ENCODE results near the gene ZNF785. TPM values are rescaled to one million over a fixed set of nuclear protein-coding genes. Genes with fewer than 3 reads are reported as not detected.
A peak's percentile ranks its signal among the peaks of the same experiment; 100 is the strongest.
"Not testable (repeated sequence)": the region's sequence is repeated elsewhere in the genome, so short reads cannot be mapped to it uniquely, and the experiment has no call there.

ZNF785 gene
- total RNA-seq (2021) (21.4 and 23.2 TPM in 2 replicates), Bru-seq, nascent RNA (percentile 78 among the genes with signal in this experiment), BruChase-seq, experiment 1, labeled RNA remaining after a 2-hour chase (percentile 77 among the genes with signal in this experiment), BruChase-seq, experiment 2, labeled RNA remaining after a 6-hour chase (percentile 88 among the genes with signal in this experiment)
- long read RNA-seq, partial matches to known transcripts = 1 of 9 reads
- long read RNA-seq, other reads (novel, unspliced or antisense) = 7 of 9 reads

GRCh38 chr16:30585400-30586191 is at the start of gene ZNF785:
Gene ZNF785 (minus strand): TSS chr16:30585697. CDS start chr16:30585611, 86 bp downstream.
- ChIA-PET CTCF (interaction anchor here (0.9 to 1.3 kb wide), 2 partner anchors 13 to 156 kb away, joined by 3 to 6 read pairs; partner anchors contain the start of gene DCTPP1), POLR2A (ENCODE audit: low non-redundant PET) (no interaction called here)
- peak; percentile 100 for DNase-seq (ENCODE audit: low spot score)
- H3K36me3 ChIP-seq (ENCODE audit: insufficient read depth, low read length, poor library complexity, severe bottlenecking) = peaks cover 42% of the 10 kb centered on the region
- TF ChIP-seq EZH2 (IDR thresholded peaks at IDR 0.05; ENCODE audit: borderline replicate concordance, low read depth, low read length, poor library complexity, severe bottlenecking) (no peak), CTCF (conservative IDR thresholded peaks at IDR 0.05; ENCODE audit: low read depth, low read length) (no peak)
- H3K4me1 ChIP-seq (ENCODE audit: insufficient read depth, low read length, poor library complexity, severe bottlenecking) = peaks cover 5% of the 10 kb centered on the region
- no peaks in the 10 kb centered on the region for H3K27me3 ChIP-seq (replicated peaks; ENCODE audit: insufficient read depth, low read depth, low read length, poor library complexity)
- H3K27ac ChIP-seq (ENCODE audit: low read depth, low read length, poor library complexity, severe bottlenecking) = peak within 1 kb of the TSS; percentile 96
- intact Hi-C loops (cut with micrococcal nuclease; ENCODE audit: unreplicated experiment) = no loop called here
- no TSS peak for BruUV-seq (replicated peaks)
- no peaks in the 10 kb centered on the region for H3K9me3 ChIP-seq (ENCODE audit: low read depth, low read length, poor library complexity, severe bottlenecking)
- peak within 1 kb of the TSS; percentile 74 for H3K4me3 ChIP-seq (ENCODE audit: low read depth, low read length, poor library complexity, severe bottlenecking)

GRCh38 chr16:30633526-30633925 is 48.0 kb upstream of the ZNF785 start:
- POLR2A ChIA-PET (ENCODE audit: low non-redundant PET) = no interaction called here

GRCh38 chr16:30632454-30632853 is 47.0 kb upstream of the ZNF785 start:
- CTCF ChIA-PET; H3K27me3 ChIP-seq (replicated peaks; ENCODE audit: insufficient read depth, low read depth, low read length, poor library complexity); H3K4me3 ChIP-seq (ENCODE audit: low read depth, low read length, poor library complexity, severe bottlenecking); DNase-seq (ENCODE audit: low spot score); H3K9me3 ChIP-seq (ENCODE audit: low read depth, low read length, poor library complexity, severe bottlenecking); H3K27ac ChIP-seq (ENCODE audit: low read depth, low read length, poor library complexity, severe bottlenecking); H3K36me3 ChIP-seq (ENCODE audit: insufficient read depth, low read length, poor library complexity, severe bottlenecking); POLR2A ChIA-PET (ENCODE audit: low non-redundant PET); intact Hi-C loops (cut with micrococcal nuclease; ENCODE audit: unreplicated experiment); BruUV-seq (replicated peaks): not testable (repeated sequence)
- peaks cover 12% of the 10 kb centered on the region for H3K4me1 ChIP-seq (ENCODE audit: insufficient read depth, low read length, poor library complexity, severe bottlenecking)

More at GRCh38 chr16:30633526-30633925, 48.0 kb upstream of the ZNF785 start:
- intact Hi-C loops (cut with micrococcal nuclease; ENCODE audit: unreplicated experiment) = no loop called here
- CTCF ChIA-PET = interaction anchor here (0.6 kb wide), 1 partner anchor 204 kb away, joined by 4 read pairs; the partner anchor contains the start of gene DCTPP1
- H3K4me1 ChIP-seq (ENCODE audit: insufficient read depth, low read length, poor library complexity, severe bottlenecking) = peaks cover 11% of the 10 kb centered on the region
- no peaks in the 10 kb centered on the region for H3K36me3 ChIP-seq (ENCODE audit: insufficient read depth, low read length, poor library complexity, severe bottlenecking)
- H3K9me3 ChIP-seq (ENCODE audit: low read depth, low read length, poor library complexity, severe bottlenecking) = no peaks in the 10 kb centered on the region
- no peaks in the 10 kb centered on the region for H3K27me3 ChIP-seq (replicated peaks; ENCODE audit: insufficient read depth, low read depth, low read length, poor library complexity)
- DNase-seq (ENCODE audit: low spot score) = no peak
- H3K4me3 ChIP-seq (ENCODE audit: low read depth, low read length, poor library complexity, severe bottlenecking) = peak overlapping the region; percentile 72
- BruUV-seq (replicated peaks) = TSS peak; percentile 98
- peak overlapping the region; percentile 97 for H3K27ac ChIP-seq (ENCODE audit: low read depth, low read length, poor library complexity, severe bottlenecking)
- TF ChIP-seq EZH2 (IDR thresholded peaks at IDR 0.05; ENCODE audit: borderline replicate concordance, low read depth, low read length, poor library complexity, severe bottlenecking) (no peak), CTCF (conservative IDR thresholded peaks at IDR 0.05; ENCODE audit: low read depth, low read length) (no peak)
